HepG2 (cell line): ENCODE results near the gene MIF. TPM values are rescaled to one million over a fixed set of nuclear protein-coding genes. Genes with fewer than 3 reads are reported as not detected.
A peak's percentile ranks its signal among the peaks of the same experiment; 100 is the strongest.

Source experiments
- CHD4 ChIP-seq: fragments of 200-600 bp; sonication (generic); IDR thresholded peaks from 2 replicates; pipeline ENCODE4 v1.7.0; 2017; ENCODE audit warnings: mild to moderate bottlenecking, low read length, borderline replicate concordance
- CTCF ChIP-seq: sonication (generic); formaldehyde crosslinking; IDR thresholded peaks from 2 replicates; pipeline ENCODE4 v1.5.0; 2020; ENCODE audit warnings: mild to moderate bottlenecking, missing genetic modification reagents, moderate library complexity
- IRF9 ChIP-seq: sonication (generic); formaldehyde crosslinking; IDR thresholded peaks from 2 replicates; pipeline ENCODE4 v1.8.0; 2022; ENCODE audit warnings: missing genetic modification reagents, mild to moderate bottlenecking, borderline replicate concordance
- NR2C2 ChIP-seq: sonication (generic); formaldehyde crosslinking; IDR thresholded peaks from 2 replicates; pipeline ENCODE4 v1.4.0; 2020; ENCODE audit warnings: missing genetic modification reagents, mild to moderate bottlenecking, moderate library complexity, borderline replicate concordance
- POLR2A ChIP-seq, 2 experiments: IDR thresholded peaks; 2 replicates each; pipeline ENCODE4 v1.6.1; 2011; ENCODE audit warnings: low read depth in 2 of 2, low read length in 2 of 2, mild to moderate bottlenecking in 1 of 2, moderate library complexity in 1 of 2; ENCODE audit not compliant: insufficient read depth in 1 of 2
- SAFB2 ChIP-seq: sonication (generic); formaldehyde crosslinking; IDR thresholded peaks from 2 replicates; pipeline ENCODE4 v1.5.1; 2020; ENCODE audit warnings: missing genetic modification reagents, low read depth, mild to moderate bottlenecking, borderline replicate concordance
- SP5 ChIP-seq: IDR thresholded peaks from 2 replicates; pipeline ENCODE4 v1.6.1; 2016; ENCODE audit warnings: low read depth, borderline replicate concordance
- SUZ12 ChIP-seq: fragments of 150-350 bp; IDR thresholded peaks from 2 replicates; pipeline ENCODE4 v1.6.1; 2014; ENCODE audit warnings: low read depth, low read length
- TIGD3 ChIP-seq: sonication (generic); formaldehyde crosslinking; IDR thresholded peaks from 2 replicates; pipeline ENCODE4 v1.5.1; 2020; ENCODE audit warnings: mild to moderate bottlenecking, missing genetic modification reagents, borderline replicate concordance
- ZBTB14 ChIP-seq: sonication (generic); formaldehyde crosslinking; IDR thresholded peaks from 2 replicates; pipeline ENCODE4 v1.4.0; 2020; ENCODE audit warnings: missing genetic modification reagents
- ZBTB39 ChIP-seq: sonication (generic); formaldehyde crosslinking; IDR thresholded peaks from 2 replicates; pipeline ENCODE4 v1.5.0; 2020; ENCODE audit warnings: missing genetic modification reagents
- ZFP90 ChIP-seq: sonication (generic); formaldehyde crosslinking; IDR thresholded peaks from 2 replicates; pipeline ENCODE4 v1.8.0; 2022; ENCODE audit warnings: missing genetic modification reagents, mild to moderate bottlenecking, inconsistent platforms, borderline replicate concordance
- ZMYM4 ChIP-seq: sonication (generic); formaldehyde crosslinking; IDR thresholded peaks from 2 replicates; pipeline ENCODE4 v1.8.1; 2023; ENCODE audit warnings: mild to moderate bottlenecking, missing genetic modification reagents
- ZNF720 ChIP-seq: sonication (generic); formaldehyde crosslinking; IDR thresholded peaks from 2 replicates; pipeline ENCODE4 v1.4.0; 2020; ENCODE audit warnings: missing genetic modification reagents
- ZNF792 ChIP-seq: IDR thresholded peaks from 2 replicates; pipeline ENCODE4 v1.6.1; 2016
- ZXDC ChIP-seq: sonication (generic); formaldehyde crosslinking; IDR thresholded peaks from 2 replicates; pipeline ENCODE4 v1.5.0; 2020; ENCODE audit warnings: mild to moderate bottlenecking, missing genetic modification reagents
- polyA plus RNA-seq, 8 experiments: library from polyadenylated mRNA; depleted of rRNA in 3 of 8; stranded (reverse) in 7 of 8; unstranded in 1 of 8; fragments of >200 nt; fragmentation: Illumina TruSeq in 4 of 8; extraction: Trizol in 4 of 8; gene quantifications; 2 replicates each; pipeline versions ENCODE4 v1.2.1 to v1.2.3, GENCODE V29; 2011 to 2016; ENCODE audit warnings: low read depth in 4 of 8, missing spikeins in 1 of 8, mixed read lengths in 1 of 8; ENCODE audit not compliant: insufficient read depth in 1 of 8
- total RNA-seq, 5 experiments: library from RNA; depleted of rRNA; stranded (reverse); fragments of >200 nt; fragmentation: Illumina TruSeq; extraction: Trizol; gene quantifications; 2 replicates each; pipeline ENCODE4 v1.2.3, GENCODE V29; 2016; ENCODE audit warnings: low read depth in 1 of 5
- TF ChIP-seq, protein P1 (sequence below): sonication (generic); IDR thresholded peaks from 2 replicates; pipeline ENCODE4 v1.6.1; 2016; ENCODE audit warnings: low read depth, borderline replicate concordance

MIF gene
- total and polyA plus RNA-seq, 2 of the 13 experiments (the other 11 are each of a cell fraction or from before 2014, with no cell fraction given), result 634 to 675 TPM

- TF ChIP-seq, protein P1, sequence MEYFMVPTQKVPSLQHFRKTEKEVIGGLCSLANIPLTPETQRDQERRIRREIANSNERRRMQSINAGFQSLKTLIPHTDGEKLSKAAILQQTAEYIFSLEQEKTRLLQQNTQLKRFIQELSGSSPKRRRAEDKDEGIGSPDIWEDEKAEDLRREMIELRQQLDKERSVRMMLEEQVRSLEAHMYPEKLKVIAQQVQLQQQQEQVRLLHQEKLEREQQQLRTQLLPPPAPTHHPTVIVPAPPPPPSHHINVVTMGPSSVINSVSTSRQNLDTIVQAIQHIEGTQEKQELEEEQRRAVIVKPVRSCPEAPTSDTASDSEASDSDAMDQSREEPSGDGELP, result peak; percentile 30; the same call in 1 of the 2 replicates
- no peak for TF ChIP-seq SUZ12
- TF ChIP-seq ZMYM4, result peak; percentile 30; the same call in 1 of the 2 replicates
- TF ChIP-seq CTCF (CRISPR knock-in tag), result peak; percentile 92
- TF ChIP-seq ZXDC (CRISPR knock-in tag), result no peak
- peak; percentile 42; the same call in 1 of the 2 replicates for TF ChIP-seq IRF9
- peak; percentile 41; the same call in 1 of the 2 replicates for TF ChIP-seq ZNF792 (CRISPR knock-in tag)
- no peak for TF ChIP-seq TIGD3 (CRISPR knock-in tag)
- TF ChIP-seq ZNF720, result no peak
- no peak for TF ChIP-seq ZBTB14 (CRISPR knock-in tag)
- peak; percentile 60 for TF ChIP-seq NR2C2 (CRISPR knock-in tag)
- no peak for TF ChIP-seq CHD4
- peak; percentile 54 for TF ChIP-seq ZBTB39
- TF ChIP-seq SAFB2 (CRISPR knock-in tag), result peak; percentile 74; the same call in 1 of the 2 replicates
- peak; percentile 84 for TF ChIP-seq SP5
- peak; percentile 89 to 98 for TF ChIP-seq POLR2A (IDR thresholded peaks at IDR 0.05; ENCODE audit: insufficient read depth in 1 of 2, low read depth in 2 of 2, low read length in 2 of 2)
- 0 out of 2 replicates have a peak, but pooled peaks have one; percentile 39 for TF ChIP-seq ZFP90 (CRISPR knock-in tag)
These were observed at the start of gene MIF (continued) for GRCh38 chr22:23893945-23894709.
